Measurements from ENCODE around the gene ATG9A.

DNA sequence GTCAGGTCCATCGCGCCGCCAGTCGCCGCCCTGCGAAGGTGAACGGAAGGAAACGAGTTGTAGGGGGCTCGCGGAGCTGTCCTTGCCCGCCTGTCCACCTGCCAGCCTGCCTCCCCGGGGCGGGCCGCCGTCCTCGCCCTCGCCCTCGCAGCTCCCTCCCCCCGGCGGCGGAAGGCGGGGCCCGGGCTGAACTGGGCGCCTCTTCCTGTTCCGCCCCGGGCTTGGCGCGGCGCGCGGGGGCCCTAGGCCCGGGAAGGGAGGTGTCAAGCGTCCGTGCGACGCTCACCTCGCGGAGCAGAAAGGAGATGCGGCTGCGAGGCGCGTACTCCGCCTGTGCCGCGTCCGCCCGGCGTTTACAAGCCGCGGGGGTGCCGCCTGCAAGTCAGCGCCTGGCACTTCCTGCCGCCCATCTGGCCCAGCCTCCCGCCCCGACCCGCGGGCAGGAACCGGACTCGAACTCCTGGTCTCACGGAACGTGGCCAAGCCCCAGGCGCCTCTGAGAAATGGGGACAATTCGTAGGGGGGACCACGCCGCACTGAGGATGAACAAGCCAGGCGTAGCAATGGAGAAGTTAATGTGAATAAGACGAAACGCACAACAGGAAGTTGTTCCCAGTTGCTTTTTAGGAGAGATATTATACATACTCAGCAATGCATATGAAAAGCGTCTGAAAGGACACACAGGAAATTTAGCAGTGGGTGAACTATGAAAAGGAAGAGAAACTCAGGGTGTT is 52.5 kb downstream of the ATG9A start, which contains the start of gene CNPPD1:
- TF ChIP-seq CTCF (IDR thresholded peaks at IDR 0.05; ENCODE audit: control extremely low read depth in 1 of 3, insufficient read depth in 1 of 3, low read depth in 1 of 3, low read length in 3 of 3) (no peak), SRF (IDR thresholded peaks at IDR 0.05; ENCODE audit: low read depth, low read length) (no peak), CHD2 (IDR thresholded peaks at IDR 0.05; ENCODE audit: low read length) (no peak), SUZ12 (IDR thresholded peaks at IDR 0.05; ENCODE audit: low read length) (no peak), POLR2A (IDR thresholded peaks at IDR 0.05; ENCODE audit: control extremely low read depth in 1 of 2, low read depth in 2 of 2, low read length in 2 of 2) (no peak), MAFK (IDR thresholded peaks at IDR 0.05; ENCODE audit: low read depth, low read length) (no peak), KDM5A (IDR thresholded peaks at IDR 0.05; ENCODE audit: low read length) (no peak), EZH2 (IDR thresholded peaks at IDR 0.05; ENCODE audit: low read depth, low read length, severe bottlenecking) (no peak), EP300 (IDR thresholded peaks at IDR 0.05; ENCODE audit: borderline replicate concordance in 1 of 2, low read depth in 2 of 2, low read length in 2 of 2) (no peak), RFX5 (IDR thresholded peaks at IDR 0.05; ENCODE audit: borderline replicate concordance, low read depth, low read length) (no peak), NANOG (IDR thresholded peaks at IDR 0.05; ENCODE audit: insufficient read depth, low read depth, low read length, poor library complexity, severe bottlenecking) (peak; percentile 1), HDAC2 (IDR thresholded peaks at IDR 0.05; ENCODE audit: borderline replicate concordance in 1 of 2, low read depth in 2 of 2, low read length in 2 of 2) (0 out of 4 replicates have a peak, but pooled peaks of 1 of the 2 experiments have one; percentile 9), POU5F1 (IDR thresholded peaks at IDR 0.05; ENCODE audit: low read depth, low read length) (no peak)
